KG1 (cell line): ENCODE results near the gene COA5.
"Not testable (repeated sequence)": the region's sequence is repeated elsewhere in the genome, so short reads cannot be mapped to it uniquely, and the experiment has no call there.

Experiments
- DNase-seq: peaks from one replicate; lab custom pipeline; 2025; lab: John Stamatoyannopoulos, UW

COA5 gene

DNA sequence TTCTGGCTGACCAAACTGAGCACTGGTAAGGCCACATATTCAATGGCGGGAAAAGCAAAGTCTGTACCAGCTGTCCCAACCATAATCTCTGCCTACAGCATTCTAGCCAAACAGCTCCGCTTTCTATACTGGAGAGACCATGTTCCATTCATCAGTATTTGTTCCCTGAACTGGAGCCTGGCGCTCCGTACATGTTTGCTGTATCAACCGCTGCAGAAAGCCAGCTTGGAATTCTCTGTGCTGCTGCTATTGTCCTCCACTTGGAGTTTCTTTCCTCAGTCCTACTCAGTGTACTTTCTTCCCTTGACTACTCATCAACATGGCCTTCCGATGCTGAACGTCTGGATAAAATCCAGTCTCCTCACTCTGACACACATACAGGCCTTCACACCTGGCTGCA is 1.9 kb downstream of the COA5 start:
- DNase-seq: no peak

GRCh38 chr2:98605076-98605475 is 3.2 kb downstream of the COA5 start:
- DNase-seq: no peak

DNA sequence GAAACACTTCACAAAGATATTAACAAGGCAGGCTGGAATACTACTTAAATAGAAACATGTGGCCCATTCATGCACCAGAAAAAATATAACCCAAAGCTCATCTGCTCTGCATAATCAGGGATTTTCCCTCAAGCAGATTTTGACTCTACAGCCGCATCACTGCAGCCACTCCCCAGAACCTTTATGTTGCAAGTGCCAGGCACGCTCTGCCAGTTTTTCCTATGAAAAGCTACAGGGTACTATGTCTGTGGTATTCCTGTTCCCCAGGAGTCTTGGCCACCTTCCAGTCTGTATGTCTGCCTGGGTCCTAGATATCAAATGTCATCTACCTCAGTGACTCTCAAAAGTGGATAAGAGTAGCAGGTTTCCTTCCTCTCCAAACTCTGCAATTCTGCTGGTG is 3.8 kb downstream of the COA5 start:
- no peak for DNase-seq

- no peak for DNase-seq
Measured at GRCh38 chr2:98601532-98602132, 6.7 kb downstream of the COA5 start.

GRCh38 chr2:98598781-98599428 is 9.4 kb downstream of the COA5 start:
- DNase-seq: no peak

GRCh38 chr2:98594665-98595064 is 13.6 kb downstream of the COA5 start:
- not testable (repeated sequence) for DNase-seq

- no peak for DNase-seq
Measured at GRCh38 chr2:98592565-98592964, 15.7 kb downstream of the COA5 start.

DNA sequence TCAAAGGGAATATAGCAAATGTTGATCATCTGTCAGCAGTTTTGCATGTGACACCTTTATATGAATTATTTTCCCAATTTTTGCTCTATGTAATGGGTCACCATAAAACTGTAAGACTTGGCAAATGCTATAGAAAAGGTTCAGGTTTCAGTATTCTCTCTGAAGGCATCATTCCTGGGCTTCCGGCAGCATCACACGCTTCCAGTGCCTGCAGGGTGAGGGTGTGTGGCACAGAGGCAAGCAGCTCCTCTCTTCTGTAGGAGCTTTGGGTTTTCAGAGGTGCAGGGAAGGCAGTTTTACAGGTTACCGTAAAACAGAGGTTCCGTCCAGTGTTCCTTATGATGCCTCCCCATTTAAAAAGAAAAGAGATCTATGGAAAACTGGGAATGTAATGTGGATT is 18.8 kb downstream of the COA5 start:
- DNase-seq: no peak

DNA sequence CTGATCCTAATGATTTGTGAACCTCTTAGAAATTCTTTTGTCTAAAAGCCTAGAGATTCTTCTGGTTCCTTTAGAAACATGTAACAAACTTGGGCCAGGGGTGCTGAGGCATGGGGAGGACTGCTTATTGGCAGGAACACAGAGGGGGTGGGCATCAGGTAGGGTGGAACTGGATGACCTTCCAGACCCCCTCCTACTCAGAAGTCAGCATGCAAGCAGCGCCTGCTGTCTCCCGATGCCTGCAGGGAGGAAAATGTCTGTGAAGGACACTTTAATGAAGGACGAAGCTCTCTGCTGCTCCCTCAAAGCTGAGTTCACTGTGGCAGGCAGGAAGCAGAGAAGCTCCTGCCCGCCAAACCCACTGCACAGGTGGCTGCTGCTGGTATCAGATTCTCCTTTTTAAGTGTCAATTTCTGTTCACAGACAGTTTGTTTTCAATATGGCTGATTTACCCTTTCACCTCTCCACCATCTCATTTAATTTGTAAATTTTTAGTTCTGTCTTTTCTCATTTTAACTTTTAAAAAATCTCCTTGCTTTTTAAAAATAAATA is 19.4 kb downstream of the COA5 start:
- no peak for DNase-seq

GRCh38 chr2:98586551-98587140 is 21.7 kb downstream of the COA5 start:
- DNase-seq: no peak

GRCh38 chr2:98585386-98585785 is 22.9 kb downstream of the COA5 start:
- DNase-seq: no peak

- DNase-seq: no peak
Measured at GRCh38 chr2:98583816-98584618, 24.3 kb downstream of the COA5 start.

- no peak for DNase-seq
Measured at GRCh38 chr2:98583276-98583675, 25.0 kb downstream of the COA5 start.

DNA sequence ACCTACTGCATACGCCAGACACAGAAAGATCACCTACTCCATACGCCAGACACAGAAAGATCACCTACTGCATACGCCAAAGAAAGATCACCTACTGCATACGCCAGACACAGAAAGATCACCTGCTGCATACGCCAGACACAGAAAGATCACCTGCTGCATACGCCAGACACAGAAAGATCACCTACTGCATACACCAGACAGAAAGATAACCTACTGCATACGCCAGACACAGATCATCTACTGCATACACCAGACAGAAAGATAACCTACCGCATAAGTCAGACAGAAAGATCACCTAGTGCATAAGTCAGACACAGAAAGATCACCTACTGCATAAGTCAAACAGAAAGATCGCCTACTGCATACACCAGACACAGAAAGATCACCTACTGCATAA is 25.8 kb downstream of the COA5 start:
- no peak for DNase-seq

DNA sequence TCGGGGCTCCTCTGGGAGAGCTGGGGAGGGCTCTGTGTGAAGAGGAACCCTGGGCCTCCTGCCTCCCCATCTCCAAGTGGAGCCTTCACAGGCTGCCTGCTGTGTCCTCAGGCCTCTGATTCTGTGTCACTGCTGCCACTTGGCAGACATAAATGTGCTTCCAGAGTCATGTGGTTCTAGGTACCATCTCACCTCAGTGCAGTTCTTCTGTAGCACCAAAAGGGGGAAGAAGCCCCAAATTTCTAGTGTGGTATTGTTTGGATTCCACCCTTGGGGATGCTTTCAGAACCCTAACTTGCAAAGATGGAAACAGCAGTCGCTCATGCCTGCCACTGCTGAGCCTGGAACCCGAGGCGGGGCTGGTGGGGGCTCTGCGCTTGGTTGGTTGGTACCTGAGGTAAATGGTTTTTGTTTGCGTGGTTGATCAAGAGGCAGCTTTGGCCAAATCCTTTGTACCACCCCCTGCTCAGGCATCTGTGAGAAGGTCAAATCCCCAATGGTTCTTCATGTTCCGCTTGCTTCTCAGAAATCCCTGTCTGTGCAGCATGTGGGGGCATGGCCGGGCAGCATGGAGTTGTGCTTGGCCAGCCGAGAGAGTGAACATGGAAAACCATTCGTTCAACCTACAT is 27.5 kb downstream of the COA5 start:
- DNase-seq: no peak

- no peak for DNase-seq
Measured at GRCh38 chr2:98579926-98580325, 28.4 kb downstream of the COA5 start.

DNA sequence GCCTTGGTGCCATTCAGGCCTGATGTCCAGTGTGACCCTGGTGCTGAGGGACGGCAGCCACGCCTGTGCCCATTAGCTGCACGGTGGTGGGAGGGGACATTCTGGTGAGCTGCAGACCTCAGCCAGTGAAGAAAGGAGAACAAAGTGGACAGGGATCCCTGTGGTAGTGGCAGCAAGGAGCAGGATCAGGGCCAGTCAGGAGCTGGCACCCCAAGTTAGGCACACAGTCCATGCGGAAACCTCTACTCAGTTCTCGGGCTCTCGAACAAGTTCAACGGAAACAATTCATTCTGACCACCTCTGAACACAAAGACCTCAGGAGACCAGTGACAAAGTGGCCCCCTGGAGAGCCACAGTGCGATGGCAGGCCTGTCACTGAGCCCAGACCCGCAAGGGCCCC is 30.1 kb downstream of the COA5 start:
- DNase-seq: no peak

GRCh38 chr2:98577313-98577712 is 31.0 kb downstream of the COA5 start:
- no peak for DNase-seq

GRCh38 chr2:98576666-98577312 is 31.5 kb downstream of the COA5 start:
- no peak for DNase-seq

- DNase-seq: no peak
Measured at GRCh38 chr2:98573426-98573825, 34.9 kb downstream of the COA5 start.

DNA sequence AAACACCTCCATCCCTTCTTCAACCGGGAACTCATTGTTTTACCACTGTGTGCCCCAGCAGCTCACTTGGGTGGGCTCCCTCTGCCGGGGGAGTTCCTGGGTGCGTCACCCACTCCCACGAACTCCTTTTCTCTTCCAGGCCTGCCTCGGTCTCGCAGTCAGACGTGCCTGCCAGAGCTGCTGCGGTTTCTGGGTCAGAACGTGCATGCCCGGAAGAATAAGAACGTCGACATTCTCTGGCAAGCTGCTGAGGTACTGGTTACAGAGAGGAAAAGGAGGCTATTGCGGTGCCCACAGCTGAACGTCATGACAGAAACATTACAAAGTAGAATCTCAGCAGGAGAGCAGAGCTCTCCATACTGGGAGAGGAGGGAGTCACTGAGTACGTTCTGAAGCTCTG is 35.6 kb downstream of the COA5 start:
- no peak for DNase-seq

- DNase-seq: no peak
Measured at GRCh38 chr2:98572211-98572610, 36.1 kb downstream of the COA5 start.
